ENCODE measurements around the gene NFE2L3. TPM values are rescaled to one million over a fixed set of nuclear protein-coding genes. Genes with fewer than 3 reads are reported as not detected.
"Not testable (repeated sequence)": the region's sequence is repeated elsewhere in the genome, so short reads cannot be mapped to it uniquely, and the experiment has no call there.

Gene NFE2L3
- total and polyA plus RNA-seq, 2 of the 8 experiments (the other 6 are each of a cell fraction or from before 2014, with no cell fraction given) = 64.9 to 76.5 TPM

GRCh38 chr7:26172048-26172447 lies 20.1 kb downstream of the NFE2L3 start (continued):
- TF ChIP-seq SIX5 (IDR thresholded peaks at IDR 0.05; ENCODE audit: low read depth, low read length) (no peak), KDM1A (IDR thresholded peaks at IDR 0.05; ENCODE audit: borderline replicate concordance, low read length) (no peak), ATF3 (IDR thresholded peaks at IDR 0.05; ENCODE audit: insufficient read depth, low read depth, low read length) (no peak), TAF7 (optimal IDR thresholded peaks at IDR 0.05; ENCODE audit: borderline replicate concordance, low read depth, low read length) (no peak), RNF2 (IDR thresholded peaks at IDR 0.05; ENCODE audit: borderline replicate concordance, low read depth, low read length, missing control alignments, poor library complexity, severe bottlenecking) (no peak)

GRCh38 chr7:26175903-26176302 lies 23.9 kb downstream of the NFE2L3 start:
- H2BK20ac ChIP-seq (ENCODE audit: low read length); FAIRE-seq; H3K23ac ChIP-seq (ENCODE audit: insufficient read length); H3K4me3 ChIP-seq (ENCODE audit: extremely low read depth in 1 of 4, insufficient read depth in 2 of 4, low read depth in 3 of 4, low read length in 4 of 4); H3K23me2 ChIP-seq (ENCODE audit: low read depth, low read length); H3K79me1 ChIP-seq (ENCODE audit: low read depth, low read length); H3K4me2 ChIP-seq (ENCODE audit: insufficient read depth in 1 of 2, low read depth in 2 of 2, low read length in 2 of 2); H2BK120ac ChIP-seq (replicated peaks; ENCODE audit: low read depth, low read length); H3K14ac ChIP-seq (ENCODE audit: insufficient read length); H4K91ac ChIP-seq (replicated peaks; ENCODE audit: insufficient read length, low read length); H3K56ac ChIP-seq (replicated peaks; ENCODE audit: insufficient read length, low read depth, low read length); H3K9ac ChIP-seq (replicated peaks in 1 of 4; ENCODE audit: extremely low read depth in 1 of 4, low read depth in 3 of 4, low read length in 3 of 4); H3K4me1 ChIP-seq (replicated peaks in 1 of 4; ENCODE audit: control insufficient read depth in 3 of 4, insufficient read depth in 4 of 4, low read length in 3 of 4); H3K18ac ChIP-seq (ENCODE audit: extremely low read depth, low read length); H3K27ac ChIP-seq (ENCODE audit: low read depth, low read length); H2AFZ ChIP-seq (ENCODE audit: low read length); H2BK5ac ChIP-seq (ENCODE audit: low read depth, low read length); H4K5ac ChIP-seq (ENCODE audit: insufficient read length, low read depth, low read length); H4K20me1 ChIP-seq (replicated peaks in 1 of 2; ENCODE audit: control insufficient read depth in 1 of 2, insufficient read depth in 2 of 2, low read length in 2 of 2); H2AK5ac ChIP-seq (ENCODE audit: low read depth, low read length); H4K8ac ChIP-seq (ENCODE audit: extremely low read depth, insufficient read depth, low read length); DNase-seq (ENCODE audit: low read depth in 1 of 2, low spot score in 2 of 2); H2BK15ac ChIP-seq (ENCODE audit: low read length); H2BK12ac ChIP-seq (ENCODE audit: low read depth, low read length); CTCF ChIA-PET (ENCODE audit: partially characterized antibody); H3K4ac ChIP-seq (replicated peaks; ENCODE audit: insufficient read length, low read depth, low read length); POLR2A ChIA-PET (ENCODE audit: partially characterized antibody); H3K27me3 ChIP-seq (replicated peaks in 1 of 4; ENCODE audit: control insufficient read depth in 3 of 4, extremely low read depth in 1 of 4, insufficient read depth in 3 of 4, low read length in 3 of 4): not testable (repeated sequence)
- H3K79me2 ChIP-seq (ENCODE audit: control insufficient read depth in 1 of 2, insufficient read depth in 2 of 2, low read length in 2 of 2) = peaks cover 6 to 55% of the 10 kb centered on the region in 2 experiments
- WGBS, 2 experiments (ENCODE audit: extremely low coverage in 1 of 2, insufficient coverage in 1 of 2, insufficient read length in 1 of 2, insufficient replicate concordance in 2 of 2, low coverage in 1 of 2, low lambda C conversion rate in 2 of 2, missing lambda C conversion rate in 1 of 2) = 100% methylated on average over 1 of the region's 4 CpGs; no CpG with 5 or more reads in 1 of the 2 experiments
- H3K36me3 ChIP-seq (ENCODE audit: control insufficient read depth in 2 of 4, insufficient read depth in 4 of 4, low read length in 3 of 4) = peaks cover 3 to 23% (median 6%) of the 10 kb centered on the region in 4 experiments; a peak in 3 of 8 replicates
- H3K9me3 ChIP-seq (ENCODE audit: insufficient read depth in 2 of 2, low read depth in 1 of 2, low read length in 1 of 2) = peaks cover 0 to 16% of the 10 kb centered on the region in 2 experiments; a peak in 2 of 4 replicates
